ENCODE data around the gene TMEM171. TPM values are rescaled to one million over a fixed set of nuclear protein-coding genes. Genes with fewer than 3 reads are reported as not detected.
A peak's percentile ranks its signal among the peaks of the same experiment; 100 is the strongest.

Gene TMEM171
- total and polyA plus RNA-seq, 2 experiments from 2014 or later = 1.9 to 2.9 TPM

- Mint-ChIP-seq H3K36me3 (ENCODE audit: low read depth) (no peaks in the 10 kb centered on the region; the same call in 2 of the 3 replicates), H3K9me3 (no peaks in the 10 kb centered on the region), H3K4me3 (no peak overlapping the region), H3K4me1 (peaks cover 28% of the 10 kb centered on the region), H3K27ac (no peak overlapping the region), H3K27me3 (ENCODE audit: insufficient read depth, low read depth, poor library complexity) (peaks cover 35% of the 10 kb centered on the region)
- Histone ChIP-seq H3F3A (replicated peaks; ENCODE audit: low read depth) (no peaks in the 10 kb centered on the region; the same call in 1 of the 2 replicates), H3K27me3 (ENCODE audit: insufficient read depth) (peaks cover 48% of the 10 kb centered on the region), H3K36me3 (ENCODE audit: insufficient read depth) (no peaks in the 10 kb centered on the region), H3K4me3 (no peak overlapping the region), H3K27ac (ENCODE audit: low read depth) (no peak overlapping the region), H3K9me2 (ENCODE audit: insufficient read depth) (no peaks in the 10 kb centered on the region), H2AFZ (no peak overlapping the region), H3K4me1 (ENCODE audit: insufficient read depth) (peaks cover 9% of the 10 kb centered on the region; the same call in 1 of the 2 replicates), H4K20me1 (replicated peaks; ENCODE audit: insufficient read depth) (no peaks in the 10 kb centered on the region), H3K4me2 (peak overlapping the region; percentile 49), H3K79me2 (replicated peaks; ENCODE audit: insufficient read depth) (no peaks in the 10 kb centered on the region)
- TF ChIP-seq POLR2AphosphoS5 (IDR thresholded peaks at IDR 0.05; ENCODE audit: low read depth) = no peak
- no peak for TF ChIP-seq REST (IDR thresholded peaks at IDR 0.05; ENCODE audit: unreplicated experiment)
- no peak for TF ChIP-seq ETS1 (IDR thresholded peaks at IDR 0.05)
- TF ChIP-seq ZNF331 (CRISPR knock-in tag; IDR thresholded peaks at IDR 0.05; ENCODE audit: low read depth) = no peak
- no peak for TF ChIP-seq ZNF114 (CRISPR knock-in tag; IDR thresholded peaks at IDR 0.05)
- TF ChIP-seq STAT1 (IDR thresholded peaks at IDR 0.05; ENCODE audit: unreplicated experiment) = no peak
- no peak for TF ChIP-seq ZNF462 (CRISPR knock-in tag; IDR thresholded peaks at IDR 0.05)
- TF ChIP-seq CTCF (conservative IDR thresholded peaks at IDR 0.05; ENCODE audit: low read depth in 2 of 2) = no peak
- TF ChIP-seq EZH2phosphoT487 (IDR thresholded peaks at IDR 0.05; ENCODE audit: unreplicated experiment) = no peak
- no peak for TF ChIP-seq NANOG (IDR thresholded peaks at IDR 0.05; ENCODE audit: borderline replicate concordance)
- TF ChIP-seq JUNB (IDR thresholded peaks at IDR 0.05; ENCODE audit: unreplicated experiment) = no peak
- no peak for TF ChIP-seq CREB1 (CRISPR knock-in tag; IDR thresholded peaks at IDR 0.05; ENCODE audit: low read depth)
- DNase-seq (ENCODE audit: low spot score) (peak; percentile 66), ATAC-seq (peak; percentile 31)
Observed at GRCh38 chr5:73122875-73123810, 2.8 kb downstream of the TMEM171 start.
